Fibroblast of lung (primary cell): ENCODE results near the gene COBL.

Source experiments
- CTCF ChIP-seq, 2 donors: IDR thresholded peaks in 1 of 2; conservative IDR thresholded peaks in 1 of 2; 1 replicate in 1 of 2; 2 replicates in 1 of 2; pipeline ENCODE4 v1.5.1; 2011 to 2012; ENCODE audit warnings: low read length in 2 of 2, control low read depth in 1 of 2, inconsistent platforms in 1 of 2, low read depth in 1 of 2, mild to moderate bottlenecking in 1 of 2
- EZH2 ChIP-seq: IDR thresholded peaks from 2 replicates; pipeline ENCODE4 v1.5.1; 2012; ENCODE audit warnings: low read length, control low read depth, mild to moderate bottlenecking; ENCODE audit errors: missing control alignments

- TF ChIP-seq CTCF (conservative IDR thresholded peaks at IDR 0.05 in 1 of 2, IDR thresholded peaks at IDR 0.05 in 1 of 2; ENCODE audit: low read depth in 1 of 2, low read length in 2 of 2) (no peak), EZH2 (no peak)
Observed at GRCh38 chr7:51310131-51310583, 6.5 kb downstream of the COBL start.
